GM19438 (cell line): ENCODE data around the gene KRT26.
"Not testable (repeated sequence)": the region's sequence is repeated elsewhere in the genome, so short reads cannot be mapped to it uniquely, and the experiment has no call there.

Experiments
- ATAC-seq: cut with Tn5 transposase; IDR thresholded peaks from one replicate; pipeline ENCODE4 v1.9.1; 2021; ENCODE audit warnings: low read depth; ENCODE audit not compliant: unreplicated experiment

The KRT26 gene

GRCh38 chr17:40795019-40795667 lies 23.1 kb upstream of the KRT26 start:
- ATAC-seq: no peak

GRCh38 chr17:40794466-40794865 lies 22.5 kb upstream of the KRT26 start:
- ATAC-seq: no peak

- no peak for ATAC-seq
Observed at GRCh38 chr17:40793832-40794231, 21.8 kb upstream of the KRT26 start.

GRCh38 chr17:40791787-40792436 lies 19.9 kb upstream of the KRT26 start:
- ATAC-seq: no peak

GRCh38 chr17:40791111-40791510 lies 19.1 kb upstream of the KRT26 start:
- ATAC-seq: no peak

GRCh38 chr17:40782450-40782849 lies 10.4 kb upstream of the KRT26 start, which contains the start of gene KRT27:
KRT27 (minus strand) TSS chr17:40782550; CDS start chr17:40782493, 57 bp downstream.
- no peak for ATAC-seq

- ATAC-seq: no peak
Observed at GRCh38 chr17:40779181-40779909, 7.3 kb upstream of the KRT26 start.

GRCh38 chr17:40778461-40778860 lies 6.5 kb upstream of the KRT26 start:
- no peak for ATAC-seq

GRCh38 chr17:40777971-40778370 lies 6.0 kb upstream of the KRT26 start:
- no peak for ATAC-seq

GRCh38 chr17:40777459-40777858 lies 5.5 kb upstream of the KRT26 start:
- ATAC-seq: no peak

- ATAC-seq: no peak
Observed at GRCh38 chr17:40775945-40776344, 3.9 kb upstream of the KRT26 start.

GRCh38 chr17:40765657-40766056 lies 6.3 kb downstream of the KRT26 start:
- no peak for ATAC-seq

- no peak for ATAC-seq
Observed at GRCh38 chr17:40763752-40764151, 8.2 kb downstream of the KRT26 start.

- ATAC-seq: no peak
Observed at GRCh38 chr17:40760105-40761016, 11.6 kb downstream of the KRT26 start.

- ATAC-seq: no peak
Observed at GRCh38 chr17:40755231-40755630, 16.8 kb downstream of the KRT26 start, which contains the start of gene KRT25. KRT25 (minus strand) TSS chr17:40755331; CDS start chr17:40755271, 60 bp downstream.

GRCh38 chr17:40753804-40754203 lies 18.2 kb downstream of the KRT26 start:
- ATAC-seq: no peak

GRCh38 chr17:40751065-40751464 lies 20.9 kb downstream of the KRT26 start:
- ATAC-seq: no peak

- no peak for ATAC-seq
Observed at GRCh38 chr17:40750391-40750790, 21.6 kb downstream of the KRT26 start.

GRCh38 chr17:40748666-40749065 lies 23.3 kb downstream of the KRT26 start:
- ATAC-seq: not testable (repeated sequence)

- ATAC-seq: no peak
Observed at GRCh38 chr17:40738553-40738952, 33.4 kb downstream of the KRT26 start.
